ENCODE data around the gene HRAS. TPM values are rescaled to one million over a fixed set of nuclear protein-coding genes. Genes with fewer than 3 reads are reported as not detected.

HRAS gene
- total and polyA plus RNA-seq, 2 of the 13 experiments (the other 11 are each of a cell fraction or from before 2014, with no cell fraction given) = 32.9 to 50.0 TPM

GRCh38 chr11:535519-536454, at the start of gene HRAS (continued):
- TF ChIP-seq HNF4A (CRISPR knock-in tag; IDR thresholded peaks at IDR 0.05) (no peak), ZNF670 (CRISPR knock-in tag; IDR thresholded peaks at IDR 0.05; ENCODE audit: borderline replicate concordance) (no peak), ZBTB49 (CRISPR knock-in tag; IDR thresholded peaks at IDR 0.05; ENCODE audit: borderline replicate concordance) (no peak), GMEB2 (CRISPR knock-in tag; IDR thresholded peaks at IDR 0.05; ENCODE audit: low read depth) (0 out of 2 replicates have a peak, but pooled peaks have one; percentile 31), ZBTB10 (CRISPR knock-in tag; IDR thresholded peaks at IDR 0.05; ENCODE audit: borderline replicate concordance) (peak; percentile 56; the same call in 1 of the 2 replicates), HNRNPLL (IDR thresholded peaks at IDR 0.05; ENCODE audit: low read depth, low read length, poor library complexity, severe bottlenecking) (peak; percentile 73), TFE3 (CRISPR knock-in tag; IDR thresholded peaks at IDR 0.05) (0 out of 2 replicates have a peak, but pooled peaks have one; percentile 23), ZNF44 (CRISPR knock-in tag; IDR thresholded peaks at IDR 0.05) (no peak), ARNT (IDR thresholded peaks at IDR 0.05) (no peak), ZNF772 (CRISPR knock-in tag; IDR thresholded peaks at IDR 0.05) (no peak), ARID4A (CRISPR knock-in tag; IDR thresholded peaks at IDR 0.05; ENCODE audit: borderline replicate concordance) (peak; percentile 70; the same call in 1 of the 2 replicates), CREBL2 (CRISPR knock-in tag; IDR thresholded peaks at IDR 0.05; ENCODE audit: borderline replicate concordance) (no peak), MIER2 (CRISPR knock-in tag; IDR thresholded peaks at IDR 0.05) (no peak), ZNF510 (CRISPR knock-in tag; IDR thresholded peaks at IDR 0.05; ENCODE audit: low read depth) (no peak)
